Osteoblast (primary cell): ENCODE results near the gene LYPD1. TPM values are rescaled to one million over a fixed set of nuclear protein-coding genes. Genes with fewer than 3 reads are reported as not detected.

ENCODE experiments used
- DNase-seq: peaks from one replicate; pipeline ENCODE4 v3.0.0; 2011; ENCODE audit warnings: low spot score, mixed read lengths; ENCODE audit not compliant: insufficient read length; ENCODE audit errors: missing footprints
- H2AFZ ChIP-seq: 2 replicates; pipeline ENCODE4 v1.6.0; 2011; ENCODE audit warnings: mild to moderate bottlenecking, low read length
- H3K27ac ChIP-seq: 2 replicates; pipeline ENCODE4 v1.5.1; 2011; ENCODE audit warnings: mild to moderate bottlenecking, low read depth, low read length, moderate library complexity
- H3K27me3 ChIP-seq: 2 replicates; pipeline ENCODE4 v1.6.0; 2012; ENCODE audit warnings: mild to moderate bottlenecking, control low read depth, inconsistent platforms, low read length, moderate library complexity; ENCODE audit not compliant: insufficient read depth
- H3K36me3 ChIP-seq: 2 replicates; pipeline ENCODE4 v1.5.1; 2011; ENCODE audit warnings: mild to moderate bottlenecking, low read length, control low read depth, moderate library complexity; ENCODE audit not compliant: insufficient read depth
- H3K4me1 ChIP-seq: 2 replicates; pipeline ENCODE4 v1.5.1; 2011; ENCODE audit warnings: mild to moderate bottlenecking, low read length, control low read depth, moderate library complexity; ENCODE audit not compliant: insufficient read depth
- H3K4me2 ChIP-seq: 2 replicates; pipeline ENCODE4 v1.6.0; 2011; ENCODE audit warnings: mild to moderate bottlenecking, low read length; ENCODE audit not compliant: insufficient read depth
- H3K4me3 ChIP-seq: fragments of 200-600 bp; sonication (generic); 3 replicates; pipeline ENCODE4 v1.5.1; 2012; ENCODE audit warnings: mild to moderate bottlenecking, low read length, inconsistent platforms; ENCODE audit not compliant: insufficient read depth
- H3K79me2 ChIP-seq: 2 replicates; pipeline ENCODE4 v1.6.0; 2012; ENCODE audit warnings: mild to moderate bottlenecking, low read length, control low read depth, inconsistent platforms; ENCODE audit not compliant: insufficient read depth
- H3K9me3 ChIP-seq: 2 replicates; pipeline ENCODE4 v1.5.1; 2011; ENCODE audit warnings: low read depth, low read length, control low read depth
- H4K20me1 ChIP-seq: 2 replicates; pipeline ENCODE4 v1.6.0; 2012; ENCODE audit warnings: mild to moderate bottlenecking, low read length, control low read depth; ENCODE audit not compliant: insufficient read depth
- total RNA-seq: library from RNA; depleted of rRNA; stranded (reverse); fragments of >200 nt; gene quantifications from 2 replicates; pipeline ENCODE4 v1.2.3, GENCODE V29; 2012
- TF ChIP-seq, protein P1 (sequence below): IDR thresholded peaks from 2 replicates; pipeline ENCODE4 v1.5.1; 2011; ENCODE audit warnings: mild to moderate bottlenecking, low read depth, low read length, moderate library complexity; ENCODE audit errors: extremely low read depth

Gene LYPD1
- total RNA-seq, 1 donor, result 2.5 TPM

GRCh38 chr2:132606649-132607048 lies 63.4 kb downstream of the LYPD1 start:
- Histone ChIP-seq H4K20me1 (no peaks in the 10 kb centered on the region), H3K9me3 (no peaks in the 10 kb centered on the region), H3K36me3 (no peaks in the 10 kb centered on the region), H3K4me3 (no peak overlapping the region), H3K79me2 (no peaks in the 10 kb centered on the region), H2AFZ (no peak overlapping the region), H3K4me1 (no peaks in the 10 kb centered on the region), H3K27ac (no peak overlapping the region), H3K27me3 (no peaks in the 10 kb centered on the region), H3K4me2 (no peak overlapping the region)
- TF ChIP-seq, protein P1, sequence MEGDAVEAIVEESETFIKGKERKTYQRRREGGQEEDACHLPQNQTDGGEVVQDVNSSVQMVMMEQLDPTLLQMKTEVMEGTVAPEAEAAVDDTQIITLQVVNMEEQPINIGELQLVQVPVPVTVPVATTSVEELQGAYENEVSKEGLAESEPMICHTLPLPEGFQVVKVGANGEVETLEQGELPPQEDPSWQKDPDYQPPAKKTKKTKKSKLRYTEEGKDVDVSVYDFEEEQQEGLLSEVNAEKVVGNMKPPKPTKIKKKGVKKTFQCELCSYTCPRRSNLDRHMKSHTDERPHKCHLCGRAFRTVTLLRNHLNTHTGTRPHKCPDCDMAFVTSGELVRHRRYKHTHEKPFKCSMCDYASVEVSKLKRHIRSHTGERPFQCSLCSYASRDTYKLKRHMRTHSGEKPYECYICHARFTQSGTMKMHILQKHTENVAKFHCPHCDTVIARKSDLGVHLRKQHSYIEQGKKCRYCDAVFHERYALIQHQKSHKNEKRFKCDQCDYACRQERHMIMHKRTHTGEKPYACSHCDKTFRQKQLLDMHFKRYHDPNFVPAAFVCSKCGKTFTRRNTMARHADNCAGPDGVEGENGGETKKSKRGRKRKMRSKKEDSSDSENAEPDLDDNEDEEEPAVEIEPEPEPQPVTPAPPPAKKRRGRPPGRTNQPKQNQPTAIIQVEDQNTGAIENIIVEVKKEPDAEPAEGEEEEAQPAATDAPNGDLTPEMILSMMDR, result no peak
- DNase-seq, result no peak

GRCh38 chr2:132605236-132606180 lies 64.5 kb downstream of the LYPD1 start:
- no peak overlapping the region for H2AFZ ChIP-seq
- no peaks in the 10 kb centered on the region for H3K79me2 ChIP-seq
- no peak overlapping the region for H3K27ac ChIP-seq
- TF ChIP-seq, protein P1, result no peak
- no peaks in the 10 kb centered on the region for H3K27me3 ChIP-seq
- no peak for DNase-seq
- no peaks in the 10 kb centered on the region for H3K9me3 ChIP-seq
- H3K36me3 ChIP-seq, result no peaks in the 10 kb centered on the region
- no peak overlapping the region for H3K4me3 ChIP-seq
- H4K20me1 ChIP-seq, result no peaks in the 10 kb centered on the region
- no peak overlapping the region for H3K4me2 ChIP-seq
- no peaks in the 10 kb centered on the region for H3K4me1 ChIP-seq

GRCh38 chr2:132604561-132604960 lies 65.4 kb downstream of the LYPD1 start:
- no peak overlapping the region for H2AFZ ChIP-seq
- no peaks in the 10 kb centered on the region for H3K4me1 ChIP-seq
- H3K27ac ChIP-seq, result no peak overlapping the region
- H4K20me1 ChIP-seq, result no peaks in the 10 kb centered on the region
- H3K9me3 ChIP-seq, result no peaks in the 10 kb centered on the region
- H3K36me3 ChIP-seq, result no peaks in the 10 kb centered on the region
- TF ChIP-seq, protein P1, result no peak
- H3K4me3 ChIP-seq, result no peak overlapping the region
- no peaks in the 10 kb centered on the region for H3K79me2 ChIP-seq
- H3K4me2 ChIP-seq, result no peak overlapping the region
- no peak for DNase-seq
- H3K27me3 ChIP-seq, result no peaks in the 10 kb centered on the region

GRCh38 chr2:132599556-132599955 lies 70.4 kb downstream of the LYPD1 start:
- Histone ChIP-seq H3K27ac (no peak overlapping the region), H3K4me1 (no peaks in the 10 kb centered on the region)

More at GRCh38 chr2:132599556-132599955, 70.4 kb downstream of the LYPD1 start:
- Histone ChIP-seq H3K79me2 (no peaks in the 10 kb centered on the region), H4K20me1 (no peaks in the 10 kb centered on the region), H3K27me3 (no peaks in the 10 kb centered on the region), H3K4me2 (no peak overlapping the region), H2AFZ (no peak overlapping the region), H3K9me3 (no peaks in the 10 kb centered on the region), H3K36me3 (no peaks in the 10 kb centered on the region), H3K4me3 (no peak overlapping the region)
- TF ChIP-seq, protein P1, result no peak
- no peak for DNase-seq
